HFF-Myc (cell line): ENCODE measurements around the gene TSHZ3.

Experiments
- DNase-seq: peaks from one replicate; pipeline ENCODE4 v3.0.0-alpha.2; 2011; ENCODE audit warnings: low read depth; ENCODE audit errors: extremely low read depth
- H3K4me3 ChIP-seq: replicated peaks from 2 replicates; pipeline ENCODE4 v1.5.1; 2011; ENCODE audit warnings: low read depth, mild to moderate bottlenecking, control low read depth, low read length
- TF ChIP-seq, protein P1 (sequence below): IDR thresholded peaks from 2 replicates; pipeline ENCODE4 v1.5.1; 2012; ENCODE audit warnings: mild to moderate bottlenecking, low read depth, low read length, control low read depth; ENCODE audit errors: missing control alignments

Gene TSHZ3

DNA sequence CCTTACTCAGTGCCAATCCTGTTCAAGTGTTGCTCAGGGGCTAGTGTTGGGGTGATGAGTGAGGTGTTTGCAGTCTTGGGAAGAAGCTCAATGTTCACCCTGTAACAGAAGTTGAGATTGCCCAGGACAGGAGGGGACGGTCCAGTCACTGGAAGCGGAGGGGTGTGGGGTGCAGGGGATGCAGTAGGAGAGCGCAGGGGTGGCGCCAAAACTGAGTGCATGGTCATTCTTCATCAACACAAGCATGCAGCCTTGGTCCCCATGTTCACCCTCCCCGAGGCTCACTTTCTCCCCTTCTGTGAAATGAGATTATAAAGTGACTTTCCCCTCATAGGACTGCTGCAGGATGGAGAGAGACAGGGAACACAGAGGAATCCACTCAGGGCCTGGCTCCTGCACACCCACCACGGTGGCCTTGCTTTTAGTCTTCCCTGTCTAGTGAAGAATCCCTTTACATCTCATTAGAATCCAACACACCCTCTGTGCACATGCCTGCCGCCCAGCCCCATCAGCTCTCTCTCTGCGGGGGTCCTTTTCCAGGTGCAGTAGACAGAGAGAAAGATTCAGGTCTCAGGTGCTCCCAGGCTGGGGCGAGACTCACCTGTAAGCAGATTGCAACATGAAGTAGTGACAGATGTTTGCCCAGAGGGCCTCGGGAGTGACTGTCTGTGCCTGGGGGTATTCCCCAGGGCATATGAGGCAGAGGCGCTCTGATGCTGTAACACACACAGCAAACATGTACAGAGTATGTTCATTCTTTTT, 93.2 kb downstream of the TSHZ3 start:
- DNase-seq, result no peak
- TF ChIP-seq, protein P1, sequence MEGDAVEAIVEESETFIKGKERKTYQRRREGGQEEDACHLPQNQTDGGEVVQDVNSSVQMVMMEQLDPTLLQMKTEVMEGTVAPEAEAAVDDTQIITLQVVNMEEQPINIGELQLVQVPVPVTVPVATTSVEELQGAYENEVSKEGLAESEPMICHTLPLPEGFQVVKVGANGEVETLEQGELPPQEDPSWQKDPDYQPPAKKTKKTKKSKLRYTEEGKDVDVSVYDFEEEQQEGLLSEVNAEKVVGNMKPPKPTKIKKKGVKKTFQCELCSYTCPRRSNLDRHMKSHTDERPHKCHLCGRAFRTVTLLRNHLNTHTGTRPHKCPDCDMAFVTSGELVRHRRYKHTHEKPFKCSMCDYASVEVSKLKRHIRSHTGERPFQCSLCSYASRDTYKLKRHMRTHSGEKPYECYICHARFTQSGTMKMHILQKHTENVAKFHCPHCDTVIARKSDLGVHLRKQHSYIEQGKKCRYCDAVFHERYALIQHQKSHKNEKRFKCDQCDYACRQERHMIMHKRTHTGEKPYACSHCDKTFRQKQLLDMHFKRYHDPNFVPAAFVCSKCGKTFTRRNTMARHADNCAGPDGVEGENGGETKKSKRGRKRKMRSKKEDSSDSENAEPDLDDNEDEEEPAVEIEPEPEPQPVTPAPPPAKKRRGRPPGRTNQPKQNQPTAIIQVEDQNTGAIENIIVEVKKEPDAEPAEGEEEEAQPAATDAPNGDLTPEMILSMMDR, result no peak
- H3K4me3 ChIP-seq, result no peak overlapping the region

DNA sequence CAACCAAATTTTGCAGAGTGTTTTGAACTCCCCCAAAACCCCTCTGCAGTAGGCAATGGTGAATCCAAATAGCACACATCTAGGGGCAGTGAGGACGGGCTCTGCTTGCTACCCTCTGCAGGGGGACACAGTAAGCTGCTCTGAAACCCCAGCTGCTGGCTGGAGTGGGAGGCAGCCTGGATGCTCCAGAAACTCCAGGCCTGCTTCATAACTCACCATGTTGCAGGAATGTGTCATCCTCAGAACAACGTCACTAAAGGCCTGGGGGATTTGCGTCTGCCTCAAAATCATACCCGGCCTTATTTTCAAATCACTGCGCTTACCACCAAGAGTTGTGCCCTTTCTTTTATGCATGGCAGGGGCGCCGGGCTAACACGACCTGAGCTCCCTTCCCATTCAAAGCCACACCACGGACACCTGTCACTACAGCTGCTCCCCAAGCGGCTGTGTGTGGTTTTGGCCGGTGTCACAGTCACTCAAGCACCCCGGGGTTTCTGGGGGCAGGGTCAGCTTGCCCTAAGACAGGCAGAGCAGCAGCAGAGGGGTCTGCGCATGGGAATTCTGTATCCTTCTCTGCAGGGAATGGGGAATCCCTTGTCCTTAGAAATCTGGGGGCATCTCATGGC, 93.9 kb downstream of the TSHZ3 start:
- DNase-seq, result no peak
- H3K4me3 ChIP-seq, result no peak overlapping the region

DNA sequence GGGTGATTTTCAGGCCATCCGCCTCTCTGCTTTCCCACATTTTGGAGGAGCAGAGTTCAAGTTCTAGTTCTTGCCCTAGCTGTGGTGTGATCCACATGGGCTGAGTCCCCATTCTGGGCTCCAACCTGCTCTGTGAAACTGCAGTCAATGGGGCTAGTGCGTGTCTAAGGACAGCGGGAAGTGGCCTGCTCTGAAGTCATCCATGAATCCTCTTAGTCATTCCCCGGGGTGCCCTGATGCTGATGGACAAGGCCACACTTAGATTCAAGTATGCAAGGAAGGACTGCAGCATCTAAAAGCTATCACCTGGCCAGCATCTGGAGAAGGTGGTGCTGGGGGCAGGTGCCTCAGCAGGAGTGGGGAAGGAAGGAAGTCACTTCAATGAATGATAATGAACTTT, 94.6 kb downstream of the TSHZ3 start:
- no peak overlapping the region for H3K4me3 ChIP-seq
- TF ChIP-seq, protein P1, result no peak
- no peak for DNase-seq

More for the DNA sequence above, 93.9 kb downstream of the TSHZ3 start:
- TF ChIP-seq, protein P1, result no peak

DNA sequence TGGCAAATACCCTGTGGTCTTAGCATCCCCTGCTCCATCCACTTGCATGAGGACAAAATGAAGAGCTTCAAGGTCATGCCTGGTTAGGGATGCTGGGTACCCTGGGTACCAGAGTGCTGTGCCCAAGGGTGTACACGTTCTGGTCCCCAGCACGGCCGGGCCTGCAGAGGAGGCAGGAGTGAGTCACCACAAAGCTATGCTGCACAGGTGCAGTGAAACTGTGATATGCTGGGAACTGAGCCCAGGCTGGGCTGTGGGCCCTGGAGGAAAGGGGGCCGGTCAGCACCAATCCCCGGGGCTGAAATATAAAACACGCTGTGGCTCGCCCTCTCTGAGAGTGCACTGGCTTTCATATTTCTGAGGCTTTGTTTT, 95.1 kb downstream of the TSHZ3 start:
- no peak overlapping the region for H3K4me3 ChIP-seq
- TF ChIP-seq, protein P1, result no peak
- DNase-seq, result no peak

DNA sequence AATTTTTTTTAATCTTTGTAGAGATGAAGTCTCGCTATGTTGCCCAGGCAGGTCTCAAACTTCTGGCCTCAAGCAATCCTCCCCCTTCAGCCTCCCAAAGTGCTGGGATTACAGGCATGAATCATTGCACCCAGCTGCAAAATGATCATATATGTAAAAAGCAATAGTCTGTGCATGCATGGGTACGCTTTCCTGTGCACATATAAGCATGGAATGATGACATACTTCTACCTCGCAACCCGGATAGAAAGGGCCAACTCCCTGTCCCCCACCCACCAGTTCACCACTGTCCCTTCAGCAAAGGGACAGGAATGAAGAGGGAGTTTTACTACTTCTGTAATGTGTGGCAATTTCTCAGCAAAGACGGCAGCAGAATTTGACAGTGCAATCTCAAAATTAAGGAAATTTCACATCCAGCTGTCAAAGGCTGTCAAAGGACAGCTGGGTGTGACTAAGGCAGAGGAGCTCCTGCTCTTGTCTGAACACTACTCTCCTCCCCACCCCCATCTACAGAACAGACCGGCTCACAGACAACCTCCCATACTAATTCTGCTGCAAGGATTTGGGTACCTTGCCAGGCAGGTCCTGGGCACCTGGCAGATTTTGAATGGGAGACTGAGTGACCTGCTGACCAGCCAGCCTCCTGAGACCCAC, 95.6 kb downstream of the TSHZ3 start:
- TF ChIP-seq, protein P1, result no peak
- DNase-seq, result no peak
- no peak overlapping the region for H3K4me3 ChIP-seq

DNA sequence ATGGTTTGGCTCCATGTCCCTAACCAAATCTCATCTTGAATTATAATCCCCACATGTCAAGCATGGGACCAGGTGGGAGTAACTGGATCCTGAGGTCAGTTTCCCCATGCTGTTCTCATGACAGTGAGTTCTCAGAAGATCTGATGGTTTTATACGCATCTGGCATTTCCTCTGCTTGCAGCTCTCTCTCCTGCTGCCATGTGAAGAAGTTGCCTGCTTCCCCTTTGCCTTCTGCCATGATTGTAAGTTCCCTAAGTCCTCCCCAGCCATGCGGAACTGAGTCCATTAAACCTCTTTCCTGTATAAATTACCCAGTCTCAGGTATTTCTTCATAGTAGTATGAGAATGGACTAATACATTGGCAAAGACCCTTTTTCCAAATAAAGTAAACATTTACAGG, 96.8 kb downstream of the TSHZ3 start:
- no peak overlapping the region for H3K4me3 ChIP-seq

More for the DNA sequence above, 96.8 kb downstream of the TSHZ3 start:
- DNase-seq, result no peak
- TF ChIP-seq, protein P1, result no peak
